Esophagus muscularis mucosa (tissue), 3 donors: ENCODE measurements around the gene PRMT3.

Experiments used
- POLR2A ChIP-seq: fragments of 450-650 bp; IDR thresholded peaks from one replicate; pipeline ENCODE4 v1.6.1; 2017; ENCODE audit warnings: antibody characterized with exemption, moderate library complexity, mild to moderate bottlenecking, low read depth
- POLR2AphosphoS5 ChIP-seq, 2 donors: sonication (generic); formaldehyde crosslinking; IDR thresholded peaks; one replicate each; pipeline ENCODE4 v1.6.1; 2017; ENCODE audit warnings: antibody characterized with exemption in 2 of 2
- TF ChIP-seq, protein P1 (sequence below), 3 experiments: fragments of 200-600 bp in 2 of 3; fragments of 450-650 bp in 1 of 3; sonication (generic) in 2 of 3; IDR thresholded peaks; one replicate each; pipeline ENCODE4 v1.5.1; 2017 to 2019; ENCODE audit warnings: antibody characterized with exemption in 3 of 3, mild to moderate bottlenecking in 2 of 3, moderate library complexity in 1 of 3

DNA sequence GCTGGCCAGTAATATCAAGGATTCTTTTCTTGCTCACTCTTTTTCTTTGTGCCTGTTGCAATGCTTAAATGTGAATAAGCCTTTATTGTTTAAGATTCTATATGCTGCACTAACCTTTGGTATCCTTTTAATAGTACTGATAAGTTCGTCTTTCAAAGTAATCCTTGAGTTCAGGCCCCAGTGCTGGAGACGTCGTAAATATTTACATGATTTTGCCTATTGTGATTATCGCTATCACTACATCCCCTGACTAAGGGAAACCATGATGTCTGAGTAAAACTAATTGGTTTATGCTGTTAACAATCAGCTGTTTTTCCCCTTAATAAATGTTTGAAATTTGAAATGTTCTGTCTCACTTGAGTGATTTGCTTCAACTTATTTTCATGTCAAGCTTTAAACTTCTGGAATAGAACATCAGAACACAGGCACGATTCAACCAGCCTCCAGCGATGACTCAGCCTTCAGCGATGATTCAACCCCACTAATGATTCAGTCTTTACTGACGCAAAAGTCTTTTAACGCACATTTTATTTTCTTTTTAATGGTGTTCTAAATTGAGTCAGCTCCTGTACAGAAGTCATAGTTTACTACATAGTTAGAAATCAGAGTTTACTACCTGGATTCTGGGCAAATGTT lies 20.1 kb upstream of the PRMT3 start:
- TF ChIP-seq POLR2A (no peak), POLR2AphosphoS5 (IDR thresholded peaks at IDR 0.05) (peak; percentile 36 to 50)
- TF ChIP-seq, protein P1, sequence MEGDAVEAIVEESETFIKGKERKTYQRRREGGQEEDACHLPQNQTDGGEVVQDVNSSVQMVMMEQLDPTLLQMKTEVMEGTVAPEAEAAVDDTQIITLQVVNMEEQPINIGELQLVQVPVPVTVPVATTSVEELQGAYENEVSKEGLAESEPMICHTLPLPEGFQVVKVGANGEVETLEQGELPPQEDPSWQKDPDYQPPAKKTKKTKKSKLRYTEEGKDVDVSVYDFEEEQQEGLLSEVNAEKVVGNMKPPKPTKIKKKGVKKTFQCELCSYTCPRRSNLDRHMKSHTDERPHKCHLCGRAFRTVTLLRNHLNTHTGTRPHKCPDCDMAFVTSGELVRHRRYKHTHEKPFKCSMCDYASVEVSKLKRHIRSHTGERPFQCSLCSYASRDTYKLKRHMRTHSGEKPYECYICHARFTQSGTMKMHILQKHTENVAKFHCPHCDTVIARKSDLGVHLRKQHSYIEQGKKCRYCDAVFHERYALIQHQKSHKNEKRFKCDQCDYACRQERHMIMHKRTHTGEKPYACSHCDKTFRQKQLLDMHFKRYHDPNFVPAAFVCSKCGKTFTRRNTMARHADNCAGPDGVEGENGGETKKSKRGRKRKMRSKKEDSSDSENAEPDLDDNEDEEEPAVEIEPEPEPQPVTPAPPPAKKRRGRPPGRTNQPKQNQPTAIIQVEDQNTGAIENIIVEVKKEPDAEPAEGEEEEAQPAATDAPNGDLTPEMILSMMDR (IDR thresholded peaks at IDR 0.05) = no peak
